ENCODE data around the gene HOXB2.
"Not testable (repeated sequence)": the region's sequence is repeated elsewhere in the genome, so short reads cannot be mapped to it uniquely, and the experiment has no call there.

The HOXB2 gene

DNA sequence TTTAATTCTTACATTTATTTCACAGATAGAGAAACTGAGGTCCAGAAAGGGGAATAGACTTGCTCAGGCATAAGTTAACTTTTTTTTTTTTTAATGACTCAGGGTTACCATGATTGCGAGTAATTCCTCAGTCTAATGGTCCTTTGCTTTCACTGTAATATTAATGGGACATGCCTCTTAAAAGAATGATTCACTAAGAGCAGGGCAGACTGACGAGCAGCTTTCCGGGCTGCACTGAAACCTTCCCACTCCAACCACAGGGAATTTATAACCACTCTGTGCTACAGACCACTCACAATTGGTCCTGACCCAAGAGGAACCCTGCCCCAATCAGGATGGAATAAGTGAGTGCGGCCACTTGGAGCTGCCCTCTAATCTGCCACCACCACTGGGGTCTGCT lies 5.7 kb downstream of the HOXB2 start:
- DNase-seq, result no peak

- no peak for DNase-seq
These were observed 7.6 kb downstream of the HOXB2 start for GRCh38 chr17:48537316-48537715.

GRCh38 chr17:48535793-48536559 lies 8.9 kb downstream of the HOXB2 start:
- DNase-seq, result not testable (repeated sequence)

DNA sequence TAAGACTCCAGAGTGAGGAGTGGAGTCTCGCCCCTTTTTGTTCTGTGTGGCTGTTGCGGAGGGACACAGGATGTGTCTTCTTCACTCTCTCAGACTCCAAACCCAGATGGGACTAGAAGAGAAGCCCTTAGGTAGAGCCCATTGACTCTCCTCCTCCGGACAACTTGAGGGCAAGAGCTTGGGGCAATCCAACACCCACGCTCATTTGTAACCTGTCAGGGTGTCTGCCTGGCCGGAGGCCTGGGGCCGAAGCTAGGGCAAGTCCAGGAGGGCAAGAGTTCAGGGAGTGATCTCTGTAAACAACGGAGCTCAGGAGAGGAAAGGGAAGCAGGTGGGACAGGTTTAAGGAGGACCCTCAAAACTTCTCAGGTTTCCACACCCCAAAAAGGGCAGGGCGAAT lies 12.6 kb downstream of the HOXB2 start:
- no peak for DNase-seq

- DNase-seq, result no peak
These were observed 14.0 kb downstream of the HOXB2 start, which contains the start of gene HOXB1 for GRCh38 chr17:48530887-48531272. HOXB1 (minus strand) TSS chr17:48531011; CDS start chr17:48530904, 107 bp downstream.

GRCh38 chr17:48530208-48530886 lies 14.6 kb downstream of the HOXB2 start:
- no peak for DNase-seq

DNA sequence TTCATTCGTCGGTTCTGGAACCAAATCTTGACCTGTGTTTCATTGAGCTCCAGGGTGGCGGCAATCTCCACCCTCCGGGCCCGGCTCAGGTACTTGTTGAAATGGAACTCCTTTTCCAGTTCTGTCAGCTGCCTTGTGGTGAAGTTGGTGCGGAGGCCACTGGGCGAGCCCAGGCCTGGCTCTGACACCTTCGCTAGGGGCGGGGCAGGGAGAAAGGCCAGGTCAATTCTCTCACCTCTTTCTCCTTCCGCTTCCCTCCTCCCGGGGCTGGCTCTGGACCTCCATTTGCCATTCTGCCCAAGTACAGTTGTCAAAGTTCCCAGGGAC lies 15.3 kb downstream of the HOXB2 start:
- no peak for DNase-seq

DNA sequence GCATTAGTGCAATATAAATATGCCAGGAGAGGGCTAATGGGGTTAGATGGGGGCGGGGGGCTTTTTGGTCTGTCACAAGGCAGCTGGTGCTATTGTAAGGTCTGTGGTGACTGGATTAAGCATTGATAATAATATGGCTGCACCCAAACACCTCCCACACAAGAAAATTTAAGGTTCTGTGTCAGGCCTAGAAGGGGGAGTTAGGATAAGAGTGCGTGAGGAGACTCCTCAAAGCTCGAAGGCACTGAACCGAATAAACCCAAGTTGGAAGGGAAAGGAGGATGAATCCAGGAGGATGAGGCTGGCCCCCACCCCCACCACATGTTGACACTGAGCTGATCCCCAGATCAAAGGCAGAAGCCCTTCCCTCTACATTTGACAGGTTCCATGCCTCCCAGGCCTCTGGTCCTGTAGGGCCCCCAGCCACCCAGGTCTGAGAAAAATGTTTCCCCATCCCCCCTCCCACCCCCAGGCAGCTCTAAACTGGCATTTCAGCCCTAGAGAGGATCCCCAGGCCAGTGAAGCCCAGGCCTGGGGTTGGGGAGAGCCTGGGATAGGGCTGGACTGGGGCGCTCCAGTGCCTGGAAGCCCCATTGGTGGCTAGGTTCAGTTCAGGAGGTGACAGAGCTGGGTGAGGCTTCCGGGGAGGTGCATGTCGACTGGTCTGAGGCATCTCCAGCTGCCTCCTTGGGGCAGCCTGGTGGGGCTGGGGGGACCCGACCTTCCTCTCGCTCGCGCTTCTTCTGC lies 15.8 kb downstream of the HOXB2 start:
- DNase-seq, result no peak

- no peak for DNase-seq
These were observed 16.6 kb downstream of the HOXB2 start for GRCh38 chr17:48528153-48528935.

- no peak for DNase-seq
These were observed 17.4 kb downstream of the HOXB2 start for GRCh38 chr17:48527547-48527932.

DNA sequence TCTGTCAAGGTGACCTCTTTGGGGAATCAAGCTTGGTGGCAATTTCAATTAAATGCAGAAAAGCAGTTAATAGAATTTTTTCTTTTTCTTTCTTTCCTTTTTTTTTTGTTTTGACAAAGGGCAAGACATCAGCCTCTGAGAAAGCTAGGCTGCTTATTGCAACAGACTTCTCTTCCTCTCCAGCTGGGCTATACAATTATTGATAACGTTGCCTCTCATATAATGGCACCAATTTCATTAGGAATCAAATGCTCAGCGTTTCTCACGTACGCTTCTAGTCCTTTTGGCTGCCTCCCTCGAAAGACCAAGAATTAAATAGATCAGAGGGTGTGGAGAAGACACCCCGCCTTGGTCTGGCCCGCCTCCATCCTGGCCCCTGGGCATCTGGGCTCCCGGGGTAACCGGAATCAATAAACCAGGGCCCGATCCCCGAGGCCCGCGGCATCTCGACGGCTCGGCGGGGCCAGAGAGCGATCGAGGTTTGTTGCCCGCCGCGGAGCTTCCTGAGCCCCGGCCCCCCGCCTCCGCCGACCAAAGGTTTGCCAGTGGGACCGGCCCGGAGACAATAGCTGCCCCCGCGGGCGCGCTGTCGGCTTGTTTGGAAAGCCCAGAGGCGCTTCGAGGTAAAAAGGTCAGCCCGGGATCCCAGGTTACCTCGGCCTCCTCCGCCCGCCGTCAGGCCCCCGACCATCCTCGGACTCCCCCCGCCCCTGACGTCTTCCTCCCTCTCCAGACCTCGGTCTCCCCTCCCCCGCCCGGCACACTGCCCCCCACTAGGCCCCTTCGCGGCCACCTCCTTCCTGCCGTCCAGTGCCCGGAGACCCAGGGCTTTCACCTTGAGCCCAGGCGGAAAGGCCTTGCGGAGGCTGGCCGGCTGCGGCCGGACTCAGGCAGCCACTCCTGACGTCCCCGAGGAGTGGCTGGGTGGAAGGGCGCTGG lies 18.0 kb downstream of the HOXB2 start:
- DNase-seq, result no peak

GRCh38 chr17:48523010-48523409 lies 21.9 kb downstream of the HOXB2 start:
- DNase-seq, result no peak

DNA sequence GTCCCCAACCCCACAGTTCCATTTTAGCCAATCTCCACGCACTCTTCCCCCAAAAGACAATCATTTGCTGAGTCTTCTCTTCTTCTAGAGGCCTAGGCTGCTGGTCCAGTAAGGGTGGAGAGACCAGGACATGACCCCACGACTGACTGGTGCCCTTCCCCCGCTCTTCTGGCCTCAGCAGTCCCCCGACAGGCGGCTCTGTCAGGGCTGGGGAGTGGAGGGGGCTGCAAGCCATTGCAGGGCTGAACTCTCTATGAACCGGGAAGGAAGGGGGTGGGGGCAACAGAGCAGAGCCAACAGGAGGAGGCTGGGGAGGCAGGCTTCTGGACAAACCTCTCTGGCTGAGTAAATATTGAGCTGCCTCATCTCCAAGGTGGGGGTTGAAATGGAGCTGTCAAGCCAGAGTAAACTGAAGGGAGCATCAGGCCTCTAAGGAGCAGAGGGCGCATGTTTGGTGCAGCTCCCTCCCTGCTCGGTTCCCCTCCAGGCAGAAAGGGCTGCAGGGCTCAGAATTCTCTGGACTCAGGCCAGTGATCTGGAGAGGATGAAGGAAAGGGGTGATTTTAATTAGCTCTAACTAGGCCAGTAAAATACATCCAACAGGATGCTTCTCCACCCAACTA lies 22.8 kb downstream of the HOXB2 start:
- DNase-seq, result no peak

DNA sequence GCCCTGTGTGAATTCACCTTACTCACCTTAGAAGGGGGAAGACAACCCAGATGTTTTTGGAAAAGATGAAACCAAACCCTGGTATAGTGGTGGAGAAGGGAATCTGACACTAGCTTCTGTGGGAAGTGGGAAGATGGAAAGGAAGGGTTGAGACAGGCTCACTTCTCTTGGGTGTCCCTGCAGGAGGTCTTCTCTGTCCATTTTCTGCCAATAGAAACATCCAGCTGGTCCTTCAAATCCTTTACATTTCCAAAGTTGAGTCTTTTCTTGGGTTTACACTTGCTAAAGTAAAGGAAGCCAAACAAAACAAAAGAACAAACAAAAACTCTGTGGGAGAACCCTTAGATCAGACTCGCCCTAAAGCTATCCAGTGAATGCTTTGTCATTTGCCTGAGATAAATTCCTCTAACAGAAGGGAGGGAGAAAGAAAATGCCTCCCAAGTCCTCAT lies 24.3 kb downstream of the HOXB2 start:
- DNase-seq, result no peak

DNA sequence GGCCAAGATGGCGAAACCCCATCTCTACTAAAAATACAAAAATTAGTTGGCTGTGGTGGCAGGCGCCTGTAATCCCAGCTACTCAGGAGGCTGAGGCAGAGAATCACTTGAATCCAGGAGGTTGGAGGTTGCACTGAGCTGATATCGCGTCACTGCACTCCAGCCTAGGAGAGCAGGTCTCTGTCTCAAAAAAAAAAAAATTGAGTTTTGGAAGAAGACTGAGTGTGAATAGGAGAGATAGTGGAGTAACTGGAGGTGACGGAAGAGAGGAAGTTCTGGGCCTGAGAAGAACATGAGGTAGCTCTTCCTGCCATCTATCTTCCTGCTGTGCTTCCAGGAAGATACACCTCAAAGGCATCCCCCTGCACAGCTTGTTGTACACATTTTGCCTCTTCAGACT lies 25.5 kb downstream of the HOXB2 start:
- DNase-seq, result no peak

GRCh38 chr17:48517478-48517877 lies 27.4 kb downstream of the HOXB2 start:
- no peak for DNase-seq

GRCh38 chr17:48515925-48516900 lies 28.7 kb downstream of the HOXB2 start:
- no peak for DNase-seq

GRCh38 chr17:48514477-48514876 lies 30.4 kb downstream of the HOXB2 start:
- DNase-seq, result no peak

- DNase-seq, result no peak
These were observed 31.0 kb downstream of the HOXB2 start for GRCh38 chr17:48513666-48514455.
